H1 (cell line): Measurements from ENCODE around the gene CMIP. TPM values are rescaled to one million over a fixed set of nuclear protein-coding genes. Genes with fewer than 3 reads are reported as not detected.

ENCODE experiments used
- CTCF ChIA-PET: fragments of 300-600 bp; sonication (Branson Sonifier 250); formaldehyde crosslinking; loops from one replicate; lab custom pipeline; 2021; ENCODE audit not compliant: partially characterized antibody; lab: Charles Lee
- POLR2A ChIA-PET: fragments of 300-600 bp; sonication (Branson Sonifier 250); formaldehyde crosslinking; loops from one replicate; lab custom pipeline; 2021; ENCODE audit warnings: inconsistent platforms; ENCODE audit not compliant: partially characterized antibody; lab: Charles Lee
- DNase-seq, 2 experiments: peaks; one replicate each; pipeline versions ENCODE4 v3.0.0 to v3.0.0-alpha.2; 2010 to 2022; ENCODE audit warnings: low spot score in 2 of 2, low read depth in 1 of 2, mixed read lengths in 1 of 2
- FAIRE-seq: peaks from 2 replicates; lab custom pipeline; 2011; peaks lifted over from hg19 to GRCh38; lab: Jason Lieb, UNC
- H2AFZ ChIP-seq: 2 replicates; pipeline ENCODE4 v1.8.1; 2012; ENCODE audit warnings: low read length, inconsistent platforms
- H2AK5ac ChIP-seq: 2 replicates; pipeline ENCODE4 v1.6.1; 2013; ENCODE audit warnings: low read depth, low read length
- H2BK120ac ChIP-seq: replicated peaks from 2 replicates; pipeline ENCODE3; 2013; ENCODE audit warnings: low read depth, low read length, inconsistent platforms
- H2BK12ac ChIP-seq: 2 replicates; pipeline ENCODE4 v1.6.1; 2013; ENCODE audit warnings: low read depth, low read length
- H2BK15ac ChIP-seq: 2 replicates; pipeline ENCODE4 v1.6.1; 2013; ENCODE audit warnings: low read length
- H2BK20ac ChIP-seq: 2 replicates; pipeline ENCODE4 v1.6.1; 2013; ENCODE audit warnings: low read length
- H2BK5ac ChIP-seq: 2 replicates; pipeline ENCODE4 v1.6.1; 2013; ENCODE audit warnings: low read depth, low read length
- H3K14ac ChIP-seq: 2 replicates; pipeline ENCODE4 v1.6.1; 2013; ENCODE audit warnings: inconsistent platforms; ENCODE audit not compliant: insufficient read length
- H3K18ac ChIP-seq: 2 replicates; pipeline ENCODE4 v1.6.1; 2013; ENCODE audit warnings: low read length; ENCODE audit errors: extremely low read depth
- H3K23ac ChIP-seq: 2 replicates; pipeline ENCODE4 v1.6.1; 2013; ENCODE audit warnings: inconsistent platforms; ENCODE audit not compliant: insufficient read length
- H3K23me2 ChIP-seq: 2 replicates; pipeline ENCODE4 v1.6.1; 2013; ENCODE audit warnings: low read depth, low read length
- H3K27ac ChIP-seq: 2 replicates; pipeline ENCODE4 v1.6.1; 2011; ENCODE audit warnings: low read depth, low read length, inconsistent platforms
- H3K27me3 ChIP-seq, 4 experiments: replicated peaks in 1 of 4; 1 replicate in 1 of 4; 2 replicates in 3 of 4; pipeline versions ENCODE4 v1.6.1 to v1.8.1; 2011 to 2013; ENCODE audit warnings: low read length in 3 of 4, mild to moderate bottlenecking in 3 of 4, inconsistent platforms in 2 of 4, mixed read lengths in 2 of 4, moderate library complexity in 1 of 4; ENCODE audit not compliant: control insufficient read depth in 3 of 4, insufficient read depth in 3 of 4; ENCODE audit errors: extremely low read depth in 1 of 4
- H3K36me3 ChIP-seq, 4 experiments: 2 replicates each; pipeline versions ENCODE4 v1.6.1 to v1.8.1; 2011 to 2013; ENCODE audit warnings: mild to moderate bottlenecking in 4 of 4, low read length in 3 of 4, moderate library complexity in 2 of 4, control low read depth in 1 of 4, inconsistent platforms in 1 of 4; ENCODE audit not compliant: insufficient read depth in 4 of 4, control insufficient read depth in 2 of 4
- H3K4ac ChIP-seq: replicated peaks from 2 replicates; pipeline ENCODE3; 2013; ENCODE audit warnings: low read length, low read depth, mixed read lengths, inconsistent platforms; ENCODE audit not compliant: insufficient read length
- H3K4me1 ChIP-seq, 4 experiments: replicated peaks in 1 of 4; 1 replicate in 1 of 4; 2 replicates in 3 of 4; pipeline versions ENCODE4 v1.6.1 to v1.8.1; 2011 to 2013; ENCODE audit warnings: low read length in 3 of 4, inconsistent platforms in 2 of 4, mixed read lengths in 1 of 4; ENCODE audit not compliant: insufficient read depth in 4 of 4, control insufficient read depth in 3 of 4
- H3K4me2 ChIP-seq, 2 experiments: 2 replicates each; pipeline versions ENCODE4 v1.6.1 to v1.8.1; 2011 to 2013; ENCODE audit warnings: low read depth in 2 of 2, low read length in 2 of 2, control low read depth in 1 of 2, inconsistent platforms in 1 of 2, mild to moderate bottlenecking in 1 of 2; ENCODE audit not compliant: insufficient read depth in 1 of 2
- H3K4me3 ChIP-seq, 4 experiments: fragments of 200-600, 300-600 bp in 1 of 4; sonication (generic), shearing (Covaris generic), sonication (Bioruptor Twin) in 1 of 4; 2 replicates each; pipeline versions ENCODE4 v1.5.1 to v1.8.1; 2011 to 2016; ENCODE audit warnings: low read length in 4 of 4, low read depth in 3 of 4, control low read depth in 2 of 4, inconsistent platforms in 2 of 4, mild to moderate bottlenecking in 2 of 4, mixed read lengths in 1 of 4, moderate library complexity in 1 of 4; ENCODE audit not compliant: insufficient read depth in 2 of 4; ENCODE audit errors: extremely low read depth in 1 of 4
- H3K56ac ChIP-seq: replicated peaks from 2 replicates; pipeline ENCODE3; 2013; ENCODE audit warnings: low read depth, mild to moderate bottlenecking, mixed read lengths, low read length, inconsistent platforms; ENCODE audit not compliant: insufficient read length
- H3K79me1 ChIP-seq: 2 replicates; pipeline ENCODE4 v1.6.1; 2013; ENCODE audit warnings: low read depth, low read length, control low read depth
- H3K79me2 ChIP-seq, 2 experiments: 2 replicates each; pipeline versions ENCODE4 v1.6.1 to v1.8.1; 2012 to 2013; ENCODE audit warnings: low read length in 2 of 2, mild to moderate bottlenecking in 2 of 2, inconsistent platforms in 1 of 2; ENCODE audit not compliant: insufficient read depth in 2 of 2, control insufficient read depth in 1 of 2
- H3K9ac ChIP-seq, 4 experiments: replicated peaks in 1 of 4; 1 replicate in 1 of 4; 2 replicates in 3 of 4; pipeline versions ENCODE4 v1.6.1 to v1.8.1; 2011 to 2013; ENCODE audit warnings: low read depth in 3 of 4, low read length in 3 of 4, control low read depth in 2 of 4, mild to moderate bottlenecking in 2 of 4, moderate library complexity in 2 of 4, inconsistent platforms in 1 of 4; ENCODE audit errors: extremely low read depth in 1 of 4
- H3K9me3 ChIP-seq, 2 experiments: 2 replicates each; pipeline versions ENCODE4 v1.6.1 to v1.8.1; 2012 to 2013; ENCODE audit warnings: mild to moderate bottlenecking in 2 of 2, moderate library complexity in 2 of 2, control low read depth in 1 of 2, inconsistent platforms in 1 of 2, low read depth in 1 of 2, low read length in 1 of 2, mixed read lengths in 1 of 2; ENCODE audit not compliant: insufficient read depth in 2 of 2
- H4K20me1 ChIP-seq, 2 experiments: replicated peaks in 1 of 2; 2 replicates each; pipeline versions ENCODE3 to v1.8.1; 2011 to 2013; ENCODE audit warnings: inconsistent platforms in 2 of 2, low read length in 2 of 2, mild to moderate bottlenecking in 1 of 2; ENCODE audit not compliant: insufficient read depth in 2 of 2, control insufficient read depth in 1 of 2
- H4K5ac ChIP-seq: 2 replicates; pipeline ENCODE4 v1.6.1; 2013; ENCODE audit warnings: low read length, low read depth, mixed read lengths, inconsistent platforms; ENCODE audit not compliant: insufficient read length
- H4K8ac ChIP-seq: 2 replicates; pipeline ENCODE4 v1.8.0; 2013; ENCODE audit warnings: mild to moderate bottlenecking, moderate library complexity, low read length, inconsistent platforms; ENCODE audit not compliant: insufficient read depth; ENCODE audit errors: extremely low read depth
- H4K91ac ChIP-seq: replicated peaks from 2 replicates; pipeline ENCODE3; 2013; ENCODE audit warnings: low read length, mixed read lengths, inconsistent platforms; ENCODE audit not compliant: insufficient read length
- KDM1A ChIP-seq: fragments of 200-600, 300-600 bp; sonication (generic); IDR thresholded peaks from 2 replicates; pipeline ENCODE4 v1.7.1; 2016; ENCODE audit warnings: mild to moderate bottlenecking, low read length, borderline replicate concordance
- TAF1 ChIP-seq: IDR thresholded peaks from 2 replicates; pipeline ENCODE4 v1.6.1; 2011; ENCODE audit warnings: mild to moderate bottlenecking, low read depth, low read length
- WGBS, 2 experiments: shearing (Covaris generic) in 1 of 2; methylation state at CpG; one replicate each; pipeline versions ENCODE4 v1.1.6 to v1.1.7; 2013 to 2015; ENCODE audit warnings: low lambda C conversion rate in 2 of 2, mixed read lengths in 2 of 2, inconsistent platforms in 1 of 2, low coverage in 1 of 2, missing lambda C conversion rate in 1 of 2; ENCODE audit not compliant: insufficient replicate concordance in 2 of 2, insufficient coverage in 1 of 2, insufficient read length in 1 of 2; ENCODE audit errors: extremely low coverage in 1 of 2, missing lambda C conversion rate in 1 of 2; 5-methylcytosine and 5-hydroxymethylcytosine counted together
- polyA plus RNA-seq, 7 experiments: library from polyadenylated mRNA; depleted of rRNA in 3 of 7; stranded (reverse) in 5 of 7; unstranded in 2 of 7; fragments of >200 nt in 5 of 7; fragments of 200-250 nt in 2 of 7; gene quantifications; 1 replicate in 5 of 7; 2 replicates in 1 of 7; 4 replicates in 1 of 7; pipeline versions ENCODE4 v1.2.1 to v1.2.3, GENCODE V29; 2011 to 2013; ENCODE audit warnings: missing spikeins in 2 of 7, mixed read lengths in 2 of 7
- total RNA-seq: library from RNA; stranded (reverse); fragmentation: NEBNext Ultra II Directional; extraction: Animal tissue kit (Norgen Biotek cat#: 25700); gene quantifications from 2 replicates; pipeline ENCODE4 v1.2.1, GENCODE V29; 2021

Gene CMIP
- total and polyA plus RNA-seq, 2 of the 8 experiments (the other 6 are each of a cell fraction or from before 2014, with no cell fraction given) = 7.9 to 53.2 TPM

DNA sequence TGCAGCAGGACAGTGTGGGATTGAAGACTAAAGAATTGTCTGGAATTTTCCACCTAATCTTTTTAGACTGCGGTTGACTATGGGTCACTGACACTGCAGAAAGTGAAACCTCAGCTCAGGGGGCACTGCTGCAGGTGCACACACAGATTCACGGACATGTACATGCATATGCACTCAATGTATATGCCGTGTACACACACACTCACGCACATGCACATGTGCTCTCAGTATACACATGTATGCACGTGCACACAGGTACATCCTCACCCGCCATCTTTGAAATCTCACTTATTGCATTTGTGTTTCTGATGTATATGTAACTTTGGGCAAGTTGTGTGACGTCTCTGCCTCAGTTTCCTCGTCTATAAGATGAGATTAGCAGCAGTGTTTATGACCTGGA is 27.3 kb downstream of the CMIP start:
- no peaks in the 10 kb centered on the region for H3K27me3 ChIP-seq
- no peak overlapping the region for H3K18ac ChIP-seq
- H4K8ac ChIP-seq = no peak overlapping the region
- H2BK5ac ChIP-seq = no peak overlapping the region
- H3K9ac ChIP-seq = no peak overlapping the region
- no peak overlapping the region for H3K14ac ChIP-seq
- peaks cover 28% of the 10 kb centered on the region for H3K79me1 ChIP-seq
- H3K9me3 ChIP-seq = no peaks in the 10 kb centered on the region
- peaks cover 11 to 91% of the 10 kb centered on the region in 2 experiments for H3K79me2 ChIP-seq
- H3K23ac ChIP-seq = no peak overlapping the region
- no peak overlapping the region for H3K4me3 ChIP-seq
- H3K4ac ChIP-seq = no peak overlapping the region
- no peak overlapping the region for H2BK12ac ChIP-seq
- H2BK15ac ChIP-seq = no peak overlapping the region
- POLR2A ChIA-PET = no interaction called here
- H4K20me1 ChIP-seq = peaks cover 33 to 45% of the 10 kb centered on the region in 2 experiments
- H4K91ac ChIP-seq = no peak overlapping the region
- H2BK20ac ChIP-seq = no peak overlapping the region
- H3K27ac ChIP-seq = no peak overlapping the region
- H4K5ac ChIP-seq = no peak overlapping the region
- no peak for FAIRE-seq
- no peaks in the 10 kb centered on the region for H3K23me2 ChIP-seq
- H2BK120ac ChIP-seq = no peak overlapping the region
- CTCF ChIA-PET = interaction anchor here (0.8 to 1.3 kb wide), 3 partner anchors 8 to 127 kb away, joined by 3 to 4 read pairs (median 3); no protein-coding TSS in a partner anchor
- no peak overlapping the region for H3K56ac ChIP-seq
- H3K4me1 ChIP-seq = peaks cover 0 to 7% (median 2%) of the 10 kb centered on the region in 4 experiments; a peak in 3 of 7 replicates
- no peak overlapping the region for H3K4me2 ChIP-seq
- DNase-seq = no peak
- 84% methylated on average over 8 of the region's 8 CpGs; no CpG with 5 or more reads in 1 of the 2 experiments for WGBS, 2 experiments
- H3K36me3 ChIP-seq = peaks cover 0 to 8% (median 2%) of the 10 kb centered on the region in 4 experiments; a peak in 2 of 8 replicates
- no peak for TF ChIP-seq TAF1
- peak; percentile 32; the same call in 1 of the 2 replicates for TF ChIP-seq KDM1A
- no peak overlapping the region for H2AK5ac ChIP-seq
- no peak overlapping the region for H2AFZ ChIP-seq
